C4-2B (cell line): ENCODE data around the gene LAMA5.

Source experiments
- CTCF ChIP-seq: fragments of 450-650 bp; conservative IDR thresholded peaks from 2 replicates; pipeline ENCODE4 v1.5.1; 2017; ENCODE audit warnings: mild to moderate bottlenecking
- ZFX ChIP-seq: fragments of 450-650 bp; IDR thresholded peaks from 2 replicates; pipeline ENCODE4 v1.6.1; 2017

DNA sequence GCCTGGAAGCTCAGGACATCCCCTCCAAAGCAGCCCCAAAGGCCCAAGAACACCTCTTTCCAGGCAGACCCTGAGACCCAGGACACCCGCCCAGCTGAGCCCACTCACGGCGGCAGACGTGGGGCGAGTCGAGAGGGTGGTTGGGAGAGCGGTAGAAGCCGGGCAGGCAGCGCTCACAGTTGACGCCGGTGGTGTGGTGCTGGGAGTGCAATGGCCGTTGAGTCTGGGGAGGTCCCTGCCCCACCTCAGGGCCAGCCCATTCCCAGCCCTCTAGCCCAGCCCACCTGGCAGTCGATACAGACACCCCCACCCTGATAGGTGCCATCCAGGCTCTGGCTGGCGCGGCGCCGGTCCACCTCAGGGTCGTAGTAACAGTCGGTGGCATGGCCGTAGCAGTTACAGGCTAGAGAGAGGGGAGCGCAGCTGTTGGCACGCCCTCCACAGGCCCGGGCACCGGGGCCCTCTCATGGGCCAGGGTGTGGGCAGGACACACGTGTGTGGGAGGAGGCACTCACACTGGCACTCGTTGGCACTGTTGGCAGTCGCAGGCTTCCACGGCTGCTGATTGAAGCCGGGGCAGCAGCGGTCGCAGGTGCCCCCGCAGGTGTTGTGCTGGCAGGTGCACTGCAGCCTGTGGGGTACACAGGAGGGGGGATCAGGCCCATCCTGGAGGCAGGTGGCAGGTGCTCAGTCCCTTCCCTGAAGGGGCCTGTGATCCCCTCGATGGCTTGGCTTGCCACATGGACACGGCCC lies 20.5 kb downstream of the LAMA5 start:
- TF ChIP-seq CTCF (no peak), ZFX (no peak)
